Subcutaneous adipose tissue (tissue), 4 donors: ENCODE results near the gene TGFBR2. TPM values are rescaled to one million over a fixed set of nuclear protein-coding genes. Genes with fewer than 3 reads are reported as not detected.

Experiments used
- CTCF ChIP-seq: fragments of 450-650 bp; IDR thresholded peaks from one replicate; pipeline ENCODE4 v1.5.1; 2016; ENCODE audit warnings: low read depth, mild to moderate bottlenecking, control low read depth, antibody characterized with exemption, moderate library complexity
- total RNA-seq, 4 donors: library from RNA; depleted of rRNA; stranded (reverse); fragments of >200 nt; gene quantifications; one replicate each; pipeline ENCODE4 v1.1.0, GENCODE V29; 2016

TGFBR2 gene
- total RNA-seq, 4 donors from 2014 or later, result 237 to 388 (median 287) TPM

- no peak for TF ChIP-seq CTCF
These were observed 2.3 kb upstream of the TGFBR2 start for GRCh38 chr3:30604093-30604492.

GRCh38 chr3:30604558-30604957, 1.8 kb upstream of the TGFBR2 start:
- no peak for TF ChIP-seq CTCF

GRCh38 chr3:30605005-30605404, 1.4 kb upstream of the TGFBR2 start:
- TF ChIP-seq CTCF, result no peak

- TF ChIP-seq CTCF, result no peak
These were observed 598 bp upstream of the TGFBR2 start for GRCh38 chr3:30605706-30606300.

GRCh38 chr3:30607032-30607833, 832 bp downstream of the TGFBR2 start:
- TF ChIP-seq CTCF, result no peak

GRCh38 chr3:30608598-30608947, 2.2 kb downstream of the TGFBR2 start:
- TF ChIP-seq CTCF, result no peak

GRCh38 chr3:30609930-30610701, 3.7 kb downstream of the TGFBR2 start:
- no peak for TF ChIP-seq CTCF
